ENCODE data around the gene KAZN.
"Not testable (repeated sequence)": the region's sequence is repeated elsewhere in the genome, so short reads cannot be mapped to it uniquely, and the experiment has no call there.

Gene KAZN

GRCh38 chr1:14956579-14957195 is 358.2 kb downstream of the KAZN start:
- DNase-seq (ENCODE audit: low read depth) = no peak

- no peak for DNase-seq (ENCODE audit: low read depth)
These were observed 359.1 kb downstream of the KAZN start for GRCh38 chr1:14957375-14958098.

- no peak for DNase-seq (ENCODE audit: low read depth)
These were observed 360.0 kb downstream of the KAZN start for GRCh38 chr1:14958249-14959058.

GRCh38 chr1:14959059-14959694 is 360.7 kb downstream of the KAZN start:
- no peak for DNase-seq (ENCODE audit: low read depth)

- no peak for DNase-seq (ENCODE audit: low read depth)
These were observed 363.3 kb downstream of the KAZN start for GRCh38 chr1:14961661-14962267.

- no peak for DNase-seq (ENCODE audit: low read depth)
These were observed 363.9 kb downstream of the KAZN start for GRCh38 chr1:14962407-14962806.

- DNase-seq (ENCODE audit: low read depth) = not testable (repeated sequence)
These were observed 365.6 kb downstream of the KAZN start for GRCh38 chr1:14963791-14964710.

- no peak for DNase-seq (ENCODE audit: low read depth)
These were observed 366.2 kb downstream of the KAZN start for GRCh38 chr1:14964711-14965055.

- DNase-seq (ENCODE audit: low read depth) = no peak
These were observed 369.9 kb downstream of the KAZN start for GRCh38 chr1:14968251-14968851.

- DNase-seq (ENCODE audit: low read depth) = no peak
These were observed 370.5 kb downstream of the KAZN start for GRCh38 chr1:14969006-14969405.

- no peak for DNase-seq (ENCODE audit: low read depth)
These were observed 371.8 kb downstream of the KAZN start for GRCh38 chr1:14970115-14970798.

- DNase-seq (ENCODE audit: low read depth) = no peak
These were observed 372.3 kb downstream of the KAZN start for GRCh38 chr1:14970799-14971141.

- no peak for DNase-seq (ENCODE audit: low read depth)
These were observed 372.7 kb downstream of the KAZN start for GRCh38 chr1:14971221-14971620.

- DNase-seq (ENCODE audit: low read depth) = no peak
These were observed 373.6 kb downstream of the KAZN start for GRCh38 chr1:14972107-14972506.

GRCh38 chr1:14973773-14974172 is 375.3 kb downstream of the KAZN start:
- DNase-seq (ENCODE audit: low read depth) = no peak

- DNase-seq (ENCODE audit: low read depth) = no peak
These were observed 375.9 kb downstream of the KAZN start for GRCh38 chr1:14974361-14974760.

GRCh38 chr1:14975119-14975518 is 376.6 kb downstream of the KAZN start:
- no peak for DNase-seq (ENCODE audit: low read depth)

GRCh38 chr1:14976256-14976655 is 377.8 kb downstream of the KAZN start:
- no peak for DNase-seq (ENCODE audit: low read depth)

GRCh38 chr1:14977338-14977931 is 378.9 kb downstream of the KAZN start:
- no peak for DNase-seq (ENCODE audit: low read depth)
